ENCODE results near the gene CCDC91.

CCDC91 gene
- long read RNA-seq, transcript CCDC91-205 (11 exons, 1,301 nt), result major isoform, 16 of 87 reads
- long read RNA-seq, partial matches to known transcripts, result 17 of 87 reads
- long read RNA-seq, other reads (novel, unspliced or antisense), result 54 of 87 reads

GRCh38 chr12:28190321-28191050 lies at the start of gene CCDC91:
Gene CCDC91, plus strand, starts transcription at chr12:28190456. Its CDS starts 66,760 bp downstream, at chr12:28257216.
- Histone ChIP-seq H3K27me3 (ENCODE audit: insufficient read depth, poor library complexity, severe bottlenecking) (no peaks in the 10 kb centered on the region), H3K4me3 (replicated peaks; ENCODE audit: insufficient read depth, low read length) (peak within 1 kb of the TSS; percentile 96), H3K27ac (replicated peaks) (peak within 1 kb of the TSS; percentile 94)
- TF ChIP-seq POLR2AphosphoS5 (IDR thresholded peaks at IDR 0.05; ENCODE audit: low read depth) (peak; percentile 75), GABPA (IDR thresholded peaks at IDR 0.05; ENCODE audit: low read depth) (peak; percentile 83), SPI1 (IDR thresholded peaks at IDR 0.05; ENCODE audit: borderline replicate concordance, low read depth) (no peak), CTCF (IDR thresholded peaks at IDR 0.05; ENCODE audit: insufficient read depth, low read length) (no peak)
- TF ChIP-seq, protein P1, sequence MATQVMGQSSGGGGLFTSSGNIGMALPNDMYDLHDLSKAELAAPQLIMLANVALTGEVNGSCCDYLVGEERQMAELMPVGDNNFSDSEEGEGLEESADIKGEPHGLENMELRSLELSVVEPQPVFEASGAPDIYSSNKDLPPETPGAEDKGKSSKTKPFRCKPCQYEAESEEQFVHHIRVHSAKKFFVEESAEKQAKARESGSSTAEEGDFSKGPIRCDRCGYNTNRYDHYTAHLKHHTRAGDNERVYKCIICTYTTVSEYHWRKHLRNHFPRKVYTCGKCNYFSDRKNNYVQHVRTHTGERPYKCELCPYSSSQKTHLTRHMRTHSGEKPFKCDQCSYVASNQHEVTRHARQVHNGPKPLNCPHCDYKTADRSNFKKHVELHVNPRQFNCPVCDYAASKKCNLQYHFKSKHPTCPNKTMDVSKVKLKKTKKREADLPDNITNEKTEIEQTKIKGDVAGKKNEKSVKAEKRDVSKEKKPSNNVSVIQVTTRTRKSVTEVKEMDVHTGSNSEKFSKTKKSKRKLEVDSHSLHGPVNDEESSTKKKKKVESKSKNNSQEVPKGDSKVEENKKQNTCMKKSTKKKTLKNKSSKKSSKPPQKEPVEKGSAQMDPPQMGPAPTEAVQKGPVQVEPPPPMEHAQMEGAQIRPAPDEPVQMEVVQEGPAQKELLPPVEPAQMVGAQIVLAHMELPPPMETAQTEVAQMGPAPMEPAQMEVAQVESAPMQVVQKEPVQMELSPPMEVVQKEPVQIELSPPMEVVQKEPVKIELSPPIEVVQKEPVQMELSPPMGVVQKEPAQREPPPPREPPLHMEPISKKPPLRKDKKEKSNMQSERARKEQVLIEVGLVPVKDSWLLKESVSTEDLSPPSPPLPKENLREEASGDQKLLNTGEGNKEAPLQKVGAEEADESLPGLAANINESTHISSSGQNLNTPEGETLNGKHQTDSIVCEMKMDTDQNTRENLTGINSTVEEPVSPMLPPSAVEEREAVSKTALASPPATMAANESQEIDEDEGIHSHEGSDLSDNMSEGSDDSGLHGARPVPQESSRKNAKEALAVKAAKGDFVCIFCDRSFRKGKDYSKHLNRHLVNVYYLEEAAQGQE (IDR thresholded peaks at IDR 0.05; ENCODE audit: insufficient replicate concordance, low read depth), result peak; percentile 47
- DNase-seq (ENCODE audit: low read depth in 1 of 2, low spot score in 1 of 2), result peak; percentile 70 to 85

DNA sequence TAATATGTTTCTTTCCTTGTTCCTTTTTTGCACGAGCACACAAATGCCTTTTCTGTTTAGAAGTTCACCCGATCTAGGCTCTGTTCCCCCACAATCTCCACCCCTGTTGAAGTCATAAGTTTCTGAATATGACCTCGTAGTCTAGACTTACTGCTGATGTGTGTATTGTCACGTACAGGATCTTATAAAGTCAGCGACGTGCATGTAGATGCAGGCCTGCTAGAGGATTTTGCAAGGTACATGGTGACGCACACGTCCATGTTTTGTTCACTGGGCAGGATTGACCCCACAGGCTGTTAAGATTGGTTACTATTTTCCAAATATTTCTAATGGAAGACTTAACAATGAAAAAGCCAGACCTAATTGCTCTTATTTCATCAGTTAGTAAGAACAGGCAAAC lies 46.2 kb upstream of the CCDC91 start:
- Histone ChIP-seq H3K4me3 (replicated peaks; ENCODE audit: insufficient read depth, low read length) (no peak overlapping the region), H3K27ac (replicated peaks) (no peak overlapping the region), H3K27me3 (ENCODE audit: insufficient read depth, poor library complexity, severe bottlenecking) (no peaks in the 10 kb centered on the region)
- TF ChIP-seq CTCF (IDR thresholded peaks at IDR 0.05; ENCODE audit: insufficient read depth, low read length) (no peak), POLR2AphosphoS5 (IDR thresholded peaks at IDR 0.05; ENCODE audit: low read depth) (no peak), SPI1 (IDR thresholded peaks at IDR 0.05; ENCODE audit: borderline replicate concordance, low read depth) (no peak), GABPA (IDR thresholded peaks at IDR 0.05; ENCODE audit: low read depth) (no peak)
- TF ChIP-seq, protein P1 (IDR thresholded peaks at IDR 0.05; ENCODE audit: insufficient replicate concordance, low read depth), result no peak
- DNase-seq (ENCODE audit: low read depth in 1 of 2, low spot score in 1 of 2), result no peak

DNA sequence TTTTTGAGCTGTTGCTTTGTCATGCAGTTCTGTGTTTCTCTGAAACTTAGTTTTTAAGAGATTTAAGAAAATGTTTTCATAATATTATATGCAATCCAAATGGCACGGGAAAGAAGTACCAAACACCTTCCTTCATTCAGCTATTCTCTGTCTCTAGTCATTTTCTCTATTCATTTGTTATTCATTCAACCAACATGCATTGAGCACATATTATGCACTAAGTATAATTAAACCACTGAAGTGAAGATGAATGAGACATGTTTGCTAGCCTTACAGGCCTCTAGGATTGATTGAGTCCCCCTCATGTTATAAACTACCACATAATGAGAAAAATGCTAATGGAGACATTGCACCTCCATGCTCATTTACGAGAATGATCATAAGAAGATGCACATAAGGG lies 45.7 kb upstream of the CCDC91 start:
- Histone ChIP-seq H3K27me3 (ENCODE audit: insufficient read depth, poor library complexity, severe bottlenecking) (no peaks in the 10 kb centered on the region), H3K27ac (replicated peaks) (no peak overlapping the region), H3K4me3 (replicated peaks; ENCODE audit: insufficient read depth, low read length) (no peak overlapping the region)
- TF ChIP-seq, protein P1 (IDR thresholded peaks at IDR 0.05; ENCODE audit: insufficient replicate concordance, low read depth), result no peak
- TF ChIP-seq POLR2AphosphoS5 (IDR thresholded peaks at IDR 0.05; ENCODE audit: low read depth) (no peak), SPI1 (IDR thresholded peaks at IDR 0.05; ENCODE audit: borderline replicate concordance, low read depth) (no peak), GABPA (IDR thresholded peaks at IDR 0.05; ENCODE audit: low read depth) (no peak), CTCF (IDR thresholded peaks at IDR 0.05; ENCODE audit: insufficient read depth, low read length) (no peak)
- DNase-seq (ENCODE audit: low read depth in 1 of 2, low spot score in 1 of 2), result no peak
